Fibroblast of skin of left quadriceps (primary cell): ENCODE data around the gene HYDIN.

ENCODE experiments used
- DNase-seq, 2 experiments: peaks; one replicate each; pipeline ENCODE4 v3.0.0-alpha.2; 2013; ENCODE audit warnings: low read depth in 2 of 2

The HYDIN gene

DNA sequence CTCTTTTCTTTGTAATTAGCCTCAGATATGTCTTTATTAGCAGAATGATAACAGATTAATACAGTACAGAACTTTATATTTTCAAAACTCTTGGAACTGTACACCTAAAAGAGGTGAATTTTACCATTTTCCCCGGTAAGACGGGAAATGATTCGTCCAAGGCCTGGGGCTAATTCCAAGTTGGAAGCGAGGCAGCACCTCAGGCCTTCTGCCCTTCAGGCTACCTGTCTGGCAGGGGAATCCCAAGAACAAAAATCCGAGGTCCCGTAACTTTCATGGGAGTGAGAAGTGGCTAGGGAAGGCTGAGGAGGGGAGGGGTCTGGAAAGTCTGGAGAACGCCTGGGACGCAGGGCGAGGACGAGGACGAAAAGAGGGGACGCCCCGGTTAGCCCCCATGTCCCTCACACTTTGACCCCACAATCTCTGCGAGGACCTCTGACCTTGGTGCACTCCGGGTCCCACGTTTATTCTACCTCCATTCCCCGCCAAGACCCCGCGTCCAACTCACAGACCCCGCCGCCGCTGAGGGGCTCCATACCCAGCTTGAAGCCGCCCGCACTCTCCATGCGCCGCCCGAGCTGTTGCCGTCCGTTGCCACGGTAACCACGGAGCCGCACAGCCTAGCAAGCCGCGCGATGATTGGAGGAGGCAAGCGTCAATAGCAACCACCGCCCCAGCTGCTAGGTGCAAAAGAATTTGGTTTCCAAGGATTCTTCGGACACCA lies at the start of gene HYDIN:
TSS of gene HYDIN (minus strand) at position 601 of the 724 bp plus-strand sequence. CDS start 43,827 bp downstream, outside the sequence.
- DNase-seq: peak; percentile 9 to 16

DNA sequence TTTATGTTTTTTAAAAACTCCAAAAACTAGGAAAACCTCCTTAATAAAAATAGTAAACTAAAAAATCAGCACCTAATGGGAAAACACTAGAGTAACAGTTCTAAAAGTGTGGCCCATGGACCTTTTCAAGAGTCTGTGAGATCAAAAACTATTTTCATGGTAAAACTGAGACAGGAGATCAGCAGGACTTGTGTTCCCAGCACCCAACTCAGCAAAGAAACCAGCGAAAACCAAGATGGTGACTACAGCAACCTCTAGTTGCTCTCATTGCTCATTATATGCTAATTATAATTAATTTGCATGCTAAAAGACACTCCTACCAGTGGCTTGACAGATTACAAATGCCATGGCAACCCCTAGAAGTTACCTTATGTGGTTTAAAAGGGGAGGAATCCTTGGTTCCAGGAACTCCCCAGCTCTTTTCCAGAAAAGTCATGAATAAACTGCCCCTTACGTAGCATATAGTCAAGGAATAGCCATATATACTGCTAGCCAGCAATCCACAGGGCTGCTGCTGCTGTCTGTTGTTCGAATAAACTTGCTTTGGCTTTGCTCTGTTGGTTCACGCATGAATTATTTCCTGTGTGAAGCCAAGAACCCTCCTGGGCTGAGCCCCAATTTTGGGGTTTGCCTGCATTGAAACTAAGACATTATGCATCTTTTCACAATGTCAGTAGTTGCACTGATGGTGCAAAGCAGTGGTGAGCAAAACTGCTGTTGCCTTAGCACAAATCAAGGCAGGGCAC lies 46.2 kb upstream of the HYDIN start:
- no peak for DNase-seq

DNA sequence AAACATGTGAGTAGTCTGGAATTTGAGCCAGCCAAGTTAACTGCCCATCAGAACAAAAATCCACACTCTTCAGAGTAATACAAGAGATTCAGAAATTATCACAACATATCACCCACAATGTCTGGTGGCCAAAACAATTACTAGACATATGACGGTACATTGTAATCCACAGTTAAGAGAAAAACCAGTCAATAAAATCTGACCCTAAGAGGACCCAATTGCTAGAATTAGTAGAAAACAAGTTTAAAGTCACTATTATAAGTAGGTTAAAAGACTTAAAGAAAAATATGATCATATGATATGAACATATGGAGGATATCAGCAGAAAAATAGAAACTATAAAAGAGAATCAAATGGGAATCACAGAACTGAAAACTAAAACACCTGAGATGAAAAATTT lies 42.9 kb upstream of the HYDIN start:
- no peak for DNase-seq

DNA sequence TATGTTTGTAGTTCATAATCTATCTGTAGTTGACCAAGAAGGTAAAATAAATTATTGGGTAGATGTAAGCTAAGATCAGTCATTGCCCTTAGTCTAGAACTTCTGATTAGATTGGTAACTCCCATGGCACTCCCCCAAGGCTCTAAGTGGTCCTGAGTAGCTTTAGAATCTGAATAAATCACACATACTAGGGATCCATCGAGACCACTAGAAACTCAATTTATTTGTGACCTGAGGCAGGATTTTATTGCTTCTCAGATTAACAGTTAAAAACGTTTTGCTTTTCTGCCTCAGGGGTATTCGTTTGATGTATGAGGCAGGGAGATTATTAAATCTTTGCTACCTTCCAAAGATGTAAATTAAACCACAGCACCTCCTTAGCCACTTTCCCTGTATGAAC lies 33.8 kb upstream of the HYDIN start:
- no peak for DNase-seq

DNA sequence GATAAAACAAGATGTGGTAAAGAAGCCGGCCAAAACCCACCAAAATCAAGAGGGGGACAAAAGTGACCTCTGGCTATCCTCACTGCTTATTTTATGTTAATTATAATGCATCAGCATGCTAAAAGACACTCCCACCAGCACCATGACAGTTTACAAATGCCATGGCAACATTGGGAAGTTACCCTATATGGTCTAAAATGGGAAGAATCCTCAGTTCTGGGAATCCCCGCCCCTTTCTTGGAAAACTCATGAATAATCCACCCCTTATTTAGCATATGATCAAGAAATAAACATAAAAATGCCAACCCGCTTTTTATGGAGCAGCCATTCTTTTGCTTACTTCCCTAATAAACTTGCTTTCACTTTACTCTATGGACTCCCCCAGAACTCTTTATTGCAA lies 33.1 kb upstream of the HYDIN start:
- DNase-seq: no peak

DNA sequence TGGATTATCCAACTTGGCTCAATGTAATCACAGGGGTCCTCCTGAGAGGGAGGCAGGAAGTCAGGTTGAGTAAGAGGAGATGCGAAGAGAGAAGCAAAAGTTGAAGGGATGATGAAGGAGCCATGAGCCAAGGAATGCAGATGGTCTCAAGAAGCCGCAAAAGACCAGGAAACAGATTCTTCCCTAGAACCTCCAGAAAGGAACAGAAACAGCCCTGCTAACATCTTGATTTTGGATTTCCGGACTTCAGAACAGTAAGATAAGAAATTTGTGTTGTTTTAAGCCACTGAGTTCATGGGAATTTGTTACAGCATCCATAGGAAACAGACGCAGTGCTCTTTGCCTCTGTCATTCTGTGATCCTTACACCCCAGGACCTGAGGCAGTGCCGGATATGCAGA lies 31.9 kb upstream of the HYDIN start:
- no peak for DNase-seq

DNA sequence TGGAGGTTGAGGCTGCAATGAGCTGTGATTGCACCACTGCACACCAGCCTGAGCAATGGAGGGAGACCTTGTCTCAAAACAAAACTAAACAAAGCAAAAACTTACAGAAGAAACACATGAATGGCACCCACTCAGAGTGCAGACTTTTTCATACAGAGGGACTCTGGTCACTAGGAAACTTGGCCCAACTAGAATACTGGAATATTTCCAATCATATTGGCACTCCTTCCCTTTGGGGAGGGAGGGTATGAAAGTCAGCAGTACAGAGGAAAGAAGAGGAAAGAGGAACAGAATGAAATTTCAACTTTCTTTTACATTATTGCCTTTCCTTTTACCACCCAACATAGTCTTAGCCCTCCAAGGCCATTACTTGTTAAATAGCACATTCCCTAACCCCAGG lies 30.5 kb upstream of the HYDIN start:
- no peak for DNase-seq

DNA sequence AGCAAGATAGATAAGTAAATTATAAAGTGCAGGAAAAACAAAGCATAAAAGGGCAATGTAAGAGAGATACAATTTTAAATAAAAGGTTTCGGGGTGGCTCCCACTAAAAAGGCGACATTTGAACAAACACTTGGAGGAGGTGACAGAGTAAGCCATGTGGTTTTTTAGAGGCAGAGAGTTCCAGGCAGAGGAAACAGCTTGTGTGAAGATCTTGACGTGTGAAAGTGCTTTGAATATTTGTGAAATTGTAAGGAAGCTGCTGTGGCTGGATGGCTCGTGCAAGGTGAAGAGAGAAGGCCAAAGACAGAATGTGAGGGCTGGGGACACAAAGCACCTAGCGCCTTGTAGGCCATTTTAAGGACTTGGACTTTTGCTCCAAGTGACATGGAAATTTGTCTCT lies 28.6 kb upstream of the HYDIN start:
- no peak for DNase-seq

DNA sequence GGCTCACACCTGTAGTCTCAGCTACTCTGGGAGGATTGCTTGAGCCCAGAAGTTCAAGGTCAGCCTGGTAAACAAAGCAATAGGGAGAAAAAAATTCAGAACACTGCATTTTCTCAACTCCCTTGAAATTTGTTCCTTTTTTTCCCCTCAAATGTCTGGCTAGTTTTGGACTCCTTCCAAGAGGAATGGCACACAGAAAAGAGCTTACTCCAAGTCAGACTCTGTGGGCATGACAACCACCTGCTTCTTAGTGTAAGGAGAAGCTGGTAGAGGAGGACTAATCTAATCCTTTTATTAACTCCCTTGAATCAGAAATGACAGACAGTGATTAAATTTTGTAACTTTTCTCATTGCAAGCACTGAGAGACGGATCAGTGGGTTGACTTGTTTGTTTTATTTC lies 27.9 kb upstream of the HYDIN start:
- DNase-seq: no peak

DNA sequence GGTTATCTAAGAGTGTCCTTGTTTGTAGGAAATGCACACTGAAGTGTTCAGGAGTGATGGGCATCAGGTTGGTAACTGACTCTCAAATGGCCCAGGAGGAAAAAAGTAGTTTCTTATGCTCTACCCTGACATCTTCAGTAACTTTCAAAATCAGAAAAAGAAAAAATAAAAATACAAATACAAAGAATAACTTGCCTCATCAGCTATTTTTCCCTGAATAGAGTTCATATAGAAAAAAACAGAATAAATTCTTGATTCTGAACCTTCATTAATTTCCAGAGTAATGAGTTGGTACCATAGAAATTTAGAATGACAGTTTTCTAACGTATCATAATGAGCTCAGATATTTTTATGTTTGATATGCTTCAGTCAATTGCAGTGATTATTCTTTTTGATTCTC lies 27.2 kb upstream of the HYDIN start:
- DNase-seq: no peak

DNA sequence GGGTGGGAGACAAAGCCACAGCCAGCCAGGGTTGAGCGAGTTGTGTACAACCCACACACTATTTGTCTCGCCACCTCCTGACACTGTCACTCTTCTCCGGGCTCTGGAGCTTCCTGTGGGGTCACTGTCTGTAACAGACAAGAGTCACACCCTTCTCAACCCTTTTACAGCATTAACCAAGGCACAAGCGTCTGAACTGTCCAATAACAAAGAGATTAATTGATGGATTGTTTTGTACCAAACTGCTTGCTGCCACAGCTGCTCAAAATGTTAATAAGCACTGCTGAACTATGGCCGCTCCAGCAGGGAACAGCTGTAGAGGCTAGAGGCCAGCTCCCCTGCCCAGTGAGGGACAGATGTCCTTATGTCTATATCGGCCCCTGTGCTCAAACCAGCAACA lies 25.2 kb upstream of the HYDIN start:
- DNase-seq: no peak

DNA sequence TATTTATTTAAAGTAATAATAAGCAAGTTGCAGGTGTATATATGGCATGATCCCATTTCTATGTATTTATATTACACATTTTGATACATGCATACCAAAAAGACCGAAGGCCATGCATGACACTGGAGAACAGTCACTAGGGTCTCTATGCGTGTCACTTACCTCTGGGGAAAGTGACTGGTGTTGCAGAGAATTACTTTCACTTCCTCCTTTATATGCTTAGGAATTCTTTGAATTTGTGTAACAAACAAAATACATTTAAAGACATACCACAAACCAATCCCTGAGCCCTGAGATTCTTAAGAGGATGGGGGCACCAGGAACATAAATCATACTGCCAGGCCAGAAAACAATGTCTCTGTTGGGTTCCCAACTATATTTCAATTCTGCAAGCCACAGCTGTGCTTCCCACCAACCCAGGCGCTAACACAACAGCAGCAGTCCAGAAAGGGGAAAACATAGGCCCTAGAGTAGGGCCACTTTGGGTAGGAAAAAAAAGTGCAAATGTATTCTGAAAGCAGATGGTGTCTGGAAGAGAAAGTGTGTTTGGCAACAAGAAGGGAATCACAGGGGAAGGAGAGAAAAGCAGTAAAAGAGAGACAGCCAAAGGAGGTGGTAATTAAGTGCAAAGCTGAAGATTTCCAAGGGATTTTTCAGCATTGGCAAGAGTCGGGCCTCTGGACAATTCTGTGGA lies 24.5 kb upstream of the HYDIN start:
- no peak for DNase-seq

DNA sequence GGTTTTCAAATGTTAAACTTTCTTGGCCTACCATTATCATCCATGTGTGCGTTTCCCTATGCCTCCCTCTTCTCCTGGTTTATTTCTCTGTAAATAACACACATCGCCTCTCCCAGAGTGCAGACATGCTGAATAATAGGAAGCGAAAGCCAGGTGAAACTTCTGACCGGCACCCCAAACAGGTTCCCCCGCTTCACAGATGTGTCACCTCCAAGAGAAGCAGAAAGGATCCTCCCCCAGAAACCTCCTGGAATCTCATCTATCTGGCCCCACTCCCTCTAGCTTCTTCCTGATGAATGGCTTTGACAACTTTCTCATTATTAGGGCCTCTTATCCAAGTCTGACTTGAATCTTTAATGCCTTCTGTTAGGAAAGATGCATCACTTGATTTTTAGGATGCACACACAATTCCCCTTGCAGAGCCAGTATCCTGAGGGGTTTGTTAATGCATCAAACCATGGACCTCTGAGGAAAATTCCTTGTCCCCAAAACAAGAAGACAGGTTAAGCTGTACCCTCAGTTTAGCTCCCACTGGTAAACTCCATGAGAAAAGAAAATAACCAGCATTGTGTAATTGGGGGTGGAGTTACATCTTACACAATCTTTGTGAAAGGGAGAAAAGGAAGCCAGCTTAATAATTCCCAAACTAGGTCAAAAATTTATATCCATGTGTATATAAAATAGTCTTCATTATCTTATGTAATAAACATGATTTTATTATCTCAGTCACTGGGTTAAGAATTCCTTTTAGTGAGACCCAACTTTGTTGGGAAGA lies 20.1 kb upstream of the HYDIN start:
- DNase-seq: no peak

DNA sequence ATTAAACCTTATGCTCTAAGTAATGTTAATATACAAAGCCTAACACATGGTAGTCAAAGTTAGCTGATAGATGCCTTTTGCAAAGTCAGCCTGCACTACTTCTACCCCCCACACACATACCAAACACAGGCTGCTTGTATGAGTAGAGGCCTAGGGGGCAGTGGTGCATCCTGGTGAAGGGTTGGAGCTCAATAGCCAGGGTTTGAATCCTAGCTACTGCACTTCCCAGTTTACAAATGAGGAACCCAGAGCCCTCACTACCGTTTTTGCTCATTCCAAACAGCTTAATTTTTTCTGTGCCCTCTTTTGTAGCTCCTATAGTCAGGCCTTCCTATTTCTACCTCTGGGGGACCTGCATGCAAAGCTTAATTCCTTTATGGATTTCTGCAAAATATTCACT lies 18.9 kb upstream of the HYDIN start:
- DNase-seq: no peak

DNA sequence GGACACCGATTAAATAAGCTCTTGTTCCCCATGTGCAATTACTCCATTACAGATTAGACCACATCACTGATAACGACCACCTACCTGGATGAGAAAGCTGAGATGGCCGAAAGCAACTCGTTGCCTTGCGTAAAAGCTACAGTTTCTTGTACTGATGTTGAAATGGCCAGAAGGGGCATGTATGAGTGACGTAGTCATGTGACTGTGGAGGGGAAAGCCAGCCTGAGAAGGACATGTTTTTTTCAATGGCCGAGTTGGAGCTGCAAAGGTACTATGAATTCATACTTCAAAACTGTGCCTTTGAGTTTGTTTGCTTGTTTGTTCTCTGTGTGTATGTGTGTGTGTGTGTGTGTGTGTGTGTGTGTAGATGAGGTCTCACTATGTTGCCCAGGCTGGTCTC lies 17.0 kb upstream of the HYDIN start:
- no peak for DNase-seq

DNA sequence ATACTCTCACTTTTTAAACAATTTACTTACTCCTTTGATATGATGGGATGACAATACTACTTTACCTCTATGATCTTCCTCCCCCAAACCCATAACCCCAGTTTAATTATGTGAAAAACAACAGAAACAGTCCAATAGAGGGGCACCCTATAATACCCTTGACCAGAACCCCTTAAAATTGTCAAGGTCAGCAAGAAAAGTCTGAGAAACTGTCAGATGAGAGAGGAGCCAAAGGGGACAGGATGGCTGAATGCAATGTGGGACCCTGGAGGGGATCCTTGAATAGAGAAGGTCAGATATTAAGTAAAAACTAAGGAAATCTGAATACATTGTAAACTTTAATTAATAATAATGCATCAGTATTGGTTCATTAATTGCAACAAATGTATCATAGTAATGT lies 15.8 kb upstream of the HYDIN start:
- no peak for DNase-seq

DNA sequence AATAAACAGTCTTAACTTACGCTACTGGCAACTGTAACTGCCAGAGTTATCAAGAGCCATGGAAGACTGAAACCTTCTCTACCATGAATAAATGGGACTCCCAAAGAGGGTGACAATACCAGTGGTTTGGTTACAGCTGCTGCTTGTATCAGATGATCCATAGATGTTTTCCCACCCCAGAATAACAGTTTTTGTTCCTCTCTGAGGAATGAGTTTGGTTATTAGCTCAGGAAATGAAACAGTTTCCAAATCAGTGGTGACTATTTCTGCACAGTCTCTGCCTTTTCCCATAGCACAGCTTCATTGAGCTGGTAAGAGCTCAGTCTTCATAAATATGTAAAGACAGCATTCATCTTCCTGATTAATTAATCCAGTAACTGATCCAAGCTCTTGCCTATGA lies 14.0 kb upstream of the HYDIN start:
- DNase-seq: no peak

DNA sequence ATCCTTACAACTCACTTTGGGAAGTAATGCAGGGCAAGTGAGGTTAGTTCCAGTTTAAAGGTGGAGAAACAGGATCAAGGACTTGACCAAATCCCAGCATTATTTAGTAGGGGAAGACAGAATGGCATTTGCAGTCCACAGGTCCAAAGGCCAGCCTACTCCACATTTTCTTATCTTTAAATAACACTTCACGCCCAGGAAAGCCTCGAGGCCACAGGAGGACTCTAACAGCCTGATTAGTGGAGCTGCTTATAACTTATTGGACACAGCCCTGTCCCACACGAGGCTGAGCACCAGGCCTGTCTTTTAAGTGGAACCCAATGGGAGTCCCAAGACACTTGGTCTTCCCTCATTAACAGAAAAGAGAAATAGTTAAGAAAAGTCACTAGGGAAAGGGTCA lies 12.1 kb upstream of the HYDIN start:
- DNase-seq: no peak

DNA sequence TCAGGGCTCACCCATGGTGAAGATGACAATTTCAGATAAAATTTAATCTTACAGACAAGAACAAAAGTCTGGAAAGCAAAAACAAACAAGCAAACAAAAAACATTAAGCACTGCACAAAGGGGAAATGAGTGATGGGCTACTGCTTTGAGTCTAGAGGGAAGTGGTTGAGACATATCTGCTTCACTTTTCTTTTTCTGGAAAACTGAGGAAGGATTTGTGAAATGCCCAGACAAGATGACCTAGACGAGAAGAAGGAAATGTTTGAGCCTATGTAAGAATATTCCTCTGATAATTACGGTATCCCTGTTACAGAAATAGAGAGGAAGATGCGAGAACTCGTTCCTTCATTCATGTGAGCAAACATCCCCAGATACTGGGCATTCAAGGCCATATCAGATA lies 11.5 kb upstream of the HYDIN start:
- no peak for DNase-seq

DNA sequence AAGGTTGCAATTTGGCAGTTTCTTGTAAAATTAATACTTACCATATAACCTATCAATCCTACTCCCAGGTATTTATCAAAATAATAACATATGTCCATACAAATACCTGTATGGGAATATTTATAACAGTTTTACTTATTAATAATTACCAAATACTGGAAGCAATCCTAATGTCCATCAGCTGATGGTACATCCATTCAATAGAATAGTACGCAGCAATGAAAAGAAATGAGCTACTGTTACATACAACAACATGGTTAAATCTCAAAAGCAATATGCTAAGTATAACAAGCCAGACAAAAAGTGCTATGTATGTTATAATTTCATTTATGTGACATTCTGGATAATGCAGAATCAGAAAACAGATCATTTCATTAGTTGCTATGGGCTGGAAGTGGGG lies 1.2 kb downstream of the HYDIN start:
- no peak for DNase-seq

DNA sequence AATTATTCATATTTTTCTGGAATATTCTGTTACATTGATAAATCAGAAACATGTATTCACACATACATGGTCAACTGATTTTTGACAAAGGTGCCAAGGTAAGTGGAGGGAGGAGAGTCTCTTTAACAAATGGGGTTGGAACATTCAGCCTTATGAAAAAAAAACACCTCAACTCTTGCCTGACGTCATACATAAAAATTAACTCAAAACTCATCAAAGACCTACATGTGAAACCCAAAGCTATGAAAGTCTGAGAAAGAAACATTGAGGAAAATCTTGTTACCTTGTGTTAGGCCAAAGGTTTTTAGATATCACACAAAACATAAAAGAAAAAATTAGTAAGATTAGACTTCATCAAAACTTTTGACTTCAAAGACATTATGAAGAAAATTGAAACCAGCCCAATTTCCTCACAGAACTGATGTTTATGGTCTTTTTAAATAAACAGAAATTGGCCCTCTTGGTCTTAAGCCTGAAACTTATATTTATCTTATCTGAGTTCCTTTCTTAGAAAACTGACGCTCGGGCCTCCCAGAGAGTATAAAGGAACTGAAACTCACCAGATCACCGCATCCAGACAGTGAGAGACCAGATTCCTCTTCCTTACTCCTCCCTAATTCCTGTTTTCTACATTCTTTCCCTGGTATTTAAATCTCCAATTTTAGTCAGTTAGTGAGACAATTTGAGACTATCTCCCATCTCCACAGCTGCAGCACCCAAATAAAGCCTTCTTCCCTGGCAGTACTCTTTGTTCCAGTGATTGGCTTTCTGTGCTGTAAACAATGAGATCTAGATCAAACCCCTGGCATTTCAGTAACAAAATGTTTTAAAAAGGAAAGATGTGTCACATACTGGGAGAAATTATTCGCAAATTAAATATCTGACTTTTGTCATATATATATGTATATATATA lies 4.0 kb downstream of the HYDIN start:
- no peak for DNase-seq
